GM19025 (cell line): ENCODE results near the gene HES4.

Experiments used
- ATAC-seq: cut with Tn5 transposase; IDR thresholded peaks from one replicate; pipeline ENCODE4 v1.9.1; 2021; ENCODE audit warnings: mild to moderate bottlenecking, low read depth, moderate library complexity; ENCODE audit not compliant: unreplicated experiment

Gene HES4

GRCh38 chr1:969260-969855 is 30.5 kb downstream of the HES4 start:
- ATAC-seq, result no peak

- no peak for ATAC-seq
Observed at GRCh38 chr1:967466-968343, 32.2 kb downstream of the HES4 start.

- ATAC-seq, result peak; percentile 80
Observed at GRCh38 chr1:966704-967300, 33.1 kb downstream of the HES4 start.

- ATAC-seq, result peak; percentile 24
Observed at GRCh38 chr1:966135-966703, 33.7 kb downstream of the HES4 start, which contains the start of gene PLEKHN1. TSS of gene PLEKHN1 (plus strand) at chr1:966482. CDS start at chr1:966532, 50 bp downstream.

GRCh38 chr1:965526-966134 is 34.3 kb downstream of the HES4 start:
- ATAC-seq, result no peak

- ATAC-seq, result no peak
Observed at GRCh38 chr1:964691-965525, 35.0 kb downstream of the HES4 start.

- ATAC-seq, result no peak
Observed at GRCh38 chr1:963746-964525, 36.0 kb downstream of the HES4 start.

- ATAC-seq, result no peak
Observed at GRCh38 chr1:963301-963651, 36.6 kb downstream of the HES4 start.

GRCh38 chr1:962381-963300 is 37.3 kb downstream of the HES4 start:
- ATAC-seq, result no peak

- no peak for ATAC-seq
Observed at GRCh38 chr1:961132-961669, 38.7 kb downstream of the HES4 start.

- ATAC-seq, result no peak
Observed at GRCh38 chr1:960363-961131, 39.4 kb downstream of the HES4 start, which contains the start of gene KLHL17. TSS of gene KLHL17 (plus strand) at chr1:960584. CDS start at chr1:960694, 110 bp downstream.

- no peak for ATAC-seq
Observed at GRCh38 chr1:959731-960362, 40.0 kb downstream of the HES4 start.

- peak; percentile 55 for ATAC-seq
Observed at GRCh38 chr1:958823-959730, 40.8 kb downstream of the HES4 start, which contains the start of gene NOC2L. TSS of gene NOC2L (minus strand) at chr1:959256. CDS start at chr1:959240, 16 bp downstream.

GRCh38 chr1:956636-957035 is 43.3 kb downstream of the HES4 start:
- no peak for ATAC-seq

- ATAC-seq, result no peak
Observed at GRCh38 chr1:955474-955873, 44.4 kb downstream of the HES4 start.
